A549 treated with AZD9567 at 1 μM for 4 hours (cell line): ENCODE data around the gene LIN37. TPM values are rescaled to one million over a fixed set of nuclear protein-coding genes. Genes with fewer than 3 reads are reported as not detected.

Source experiments
- total RNA-seq: library from RNA; stranded (reverse); fragments of 200-300 nt; extraction: Qiagen RNA extraction; gene quantifications from 5 replicates; pipeline ENCODE4 v1.2.3, GENCODE V29; 2022; ENCODE audit not compliant: insufficient read depth

The LIN37 gene, protein sequence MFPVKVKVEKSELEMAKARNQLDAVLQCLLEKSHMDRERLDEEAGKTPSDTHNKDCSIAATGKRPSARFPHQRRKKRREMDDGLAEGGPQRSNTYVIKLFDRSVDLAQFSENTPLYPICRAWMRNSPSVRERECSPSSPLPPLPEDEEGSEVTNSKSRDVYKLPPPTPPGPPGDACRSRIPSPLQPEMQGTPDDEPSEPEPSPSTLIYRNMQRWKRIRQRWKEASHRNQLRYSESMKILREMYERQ
- 22.9 to 57.3 TPM (median 27.5 TPM) in 5 replicates for total RNA-seq

GRCh38 chr19:35748106-35749020 is at the start of gene LIN37:
TSS of gene LIN37 (plus strand) at chr19:35748576. CDS start at chr19:35748725, 149 bp downstream.

GRCh38 chr19:35704218-35704617 is 44.2 kb upstream of the LIN37 start, which contains the start of gene ZBTB32:
TSS of gene ZBTB32 (plus strand) at chr19:35704558. CDS start at chr19:35714627, 10,069 bp downstream.

DNA sequence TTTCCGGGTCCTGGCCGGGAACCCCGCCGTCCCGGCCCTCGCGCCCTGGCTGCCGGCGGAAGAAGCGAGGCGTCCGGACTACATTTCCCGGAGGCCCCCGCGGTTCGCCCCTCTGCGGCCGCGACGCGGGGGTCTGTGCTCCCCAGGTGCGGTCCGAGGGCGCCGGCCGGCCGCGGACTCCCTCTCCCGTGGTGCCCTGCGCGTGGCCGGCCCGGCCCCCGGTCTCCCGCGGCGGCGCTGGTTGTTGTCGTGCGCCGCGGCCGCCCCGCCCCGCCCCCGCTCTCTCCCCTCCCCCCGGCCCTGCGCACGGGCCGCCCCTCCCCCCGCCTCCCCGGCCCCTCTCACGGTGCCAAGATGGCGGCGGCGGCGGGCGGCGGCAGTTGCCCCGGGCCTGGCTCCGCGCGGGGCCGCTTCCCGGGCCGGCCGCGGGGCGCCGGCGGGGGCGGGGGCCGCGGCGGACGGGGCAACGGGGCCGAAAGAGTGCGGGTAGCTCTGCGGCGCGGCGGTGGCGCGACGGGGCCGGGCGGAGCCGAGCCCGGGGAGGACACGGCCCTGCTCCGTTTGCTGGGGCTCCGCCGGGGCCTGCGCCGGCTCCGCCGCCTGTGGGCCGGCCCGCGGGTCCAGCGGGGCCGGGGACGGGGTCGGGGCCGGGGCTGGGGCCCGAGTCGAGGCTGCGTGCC is 30.6 kb upstream of the LIN37 start, which contains the start of gene KMT2B:
Gene KMT2B, plus strand, starts transcription at position 339 of the 680 bp plus-strand sequence. Its CDS starts 16 bp downstream, at position 355.

GRCh38 chr19:35742121-35742724 is 6.2 kb upstream of the LIN37 start, which contains the start of gene IGFLR1:
TSS of gene IGFLR1 (minus strand) at chr19:35742452. CDS start at chr19:35741180, 1,272 bp downstream.

GRCh38 chr19:35745328-35746086 is 2.9 kb upstream of the LIN37 start, which contains the start of the genes PSENEN and U2AF1L4:
TSS of gene PSENEN (plus strand) at chr19:35745651. CDS start at chr19:35745931, 280 bp downstream.
TSS of gene U2AF1L4 (minus strand) at chr19:35745418. CDS start at chr19:35745391, 27 bp downstream.

GRCh38 chr19:35756377-35757230 is 8.2 kb downstream of the LIN37 start, which contains the start of gene HSPB6:
TSS of gene HSPB6 (minus strand) at chr19:35757029. CDS start at chr19:35757008, 21 bp downstream.

DNA sequence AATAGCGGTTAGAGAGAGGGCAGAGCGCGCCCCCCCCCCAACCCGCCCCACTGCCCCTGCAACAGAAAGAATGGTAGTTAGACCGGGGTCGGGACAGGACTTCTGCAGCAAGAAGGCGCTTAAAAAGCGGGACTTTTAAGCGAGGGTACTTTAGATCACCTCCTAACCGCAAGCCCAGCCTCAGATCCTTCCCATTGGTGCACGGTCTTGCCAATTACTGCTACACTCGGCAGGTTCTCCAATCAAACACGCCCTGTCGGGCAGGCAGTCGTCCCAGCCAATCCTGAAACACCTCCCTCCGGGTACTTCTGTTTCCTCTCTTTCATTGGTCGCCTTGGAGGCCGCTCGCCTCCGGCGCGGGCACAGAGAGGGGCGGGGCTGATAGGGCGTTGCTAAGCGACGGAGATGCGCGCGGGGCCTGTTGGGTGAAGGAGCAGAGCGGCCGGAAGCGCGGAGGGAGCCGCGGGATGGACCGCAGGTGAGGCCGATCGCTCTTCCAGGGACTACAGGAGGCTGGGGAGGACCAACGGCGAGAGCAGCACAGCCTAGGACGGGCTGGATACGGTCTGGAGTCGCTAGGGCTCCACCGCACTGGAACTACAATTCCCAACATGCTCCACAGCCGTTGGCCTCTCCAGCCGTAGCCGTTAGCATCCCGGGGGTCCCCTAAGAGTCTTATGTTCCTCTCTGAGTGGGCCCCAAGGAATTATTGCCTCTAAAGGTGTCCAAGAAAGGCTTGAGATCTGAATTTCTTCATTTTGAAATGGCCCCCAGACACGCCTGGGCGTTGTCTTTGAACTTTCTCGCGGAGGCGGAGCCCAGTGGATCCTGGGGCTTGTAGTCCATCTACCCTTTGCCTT is 9.6 kb downstream of the LIN37 start, which contains the start of gene PROSER3:
Gene PROSER3, plus strand, starts transcription at position 428 of the 860 bp plus-strand sequence. Its CDS starts 40 bp downstream, at position 468.

GRCh38 chr19:35775298-35776101 is 27.1 kb downstream of the LIN37 start, which contains the start of gene ARHGAP33:
TSS of gene ARHGAP33 (plus strand) at chr19:35775564. CDS start at chr19:35775659, 95 bp downstream.

Other genes starting within 250 kb of the LIN37 start
- 32.2 to 38.6 TPM (median 34.4 TPM) in 5 replicates for gene DMKN, start 234.9 kb upstream of the LIN37 start, total RNA-seq
- gene SBSN, start 220.3 kb upstream of the LIN37 start, total RNA-seq = 1.9 to 3.2 TPM (median 2.6 TPM) in 5 replicates
- 0.10 to 0.15 TPM in 2 of 5 replicates, not detected in the others for gene GAPDHS, start 215.1 kb upstream of the LIN37 start, total RNA-seq
- gene TMEM147, start 202.9 kb upstream of the LIN37 start, total RNA-seq = 340 to 440 TPM (median 431 TPM) in 5 replicates
- gene ATP4A, start 184.9 kb upstream of the LIN37 start, total RNA-seq = 0.07 to 0.08 TPM in 2 of 5 replicates, not detected in the others
- gene PMIS2, start 162.4 kb upstream of the LIN37 start, total RNA-seq = not detected in 5 replicates
- gene HAUS5, start 135.8 kb upstream of the LIN37 start, total RNA-seq = 7.1 to 16.9 TPM (median 15.8 TPM) in 5 replicates
- 134 to 209 TPM (median 196 TPM) in 5 replicates for gene RBM42, start 119.5 kb upstream of the LIN37 start, total RNA-seq
- gene ETV2, start 106.8 kb upstream of the LIN37 start, total RNA-seq = 1.8 to 3.6 TPM (median 2.4 TPM) in 4 of 5 replicates, not detected in the other
- 1,345 to 2,265 TPM (median 1,386 TPM) in 5 replicates for gene COX6B1, start 100.3 kb upstream of the LIN37 start, total RNA-seq
- gene UPK1A, start 82.1 kb upstream of the LIN37 start, total RNA-seq = 0.75 to 1.1 TPM (median 0.86 TPM) in 4 of 5 replicates, not detected in the other
- not detected in 5 replicates for gene ZBTB32, start 44.0 kb upstream of the LIN37 start, total RNA-seq
- 56.0 to 66.5 TPM (median 61.9 TPM) in 5 replicates for gene KMT2B, start 30.6 kb upstream of the LIN37 start, total RNA-seq
- 12.6 to 17.0 TPM (median 12.9 TPM) in 5 replicates for gene IGFLR1, start 6.1 kb upstream of the LIN37 start, total RNA-seq
- gene U2AF1L4, start 3.2 kb upstream of the LIN37 start, total RNA-seq = 14.5 to 26.3 TPM (median 25.6 TPM) in 5 replicates
- gene PSENEN, start 2.9 kb upstream of the LIN37 start, total RNA-seq = 259 to 313 TPM (median 277 TPM) in 5 replicates
- gene HSPB6, start 8.5 kb downstream of the LIN37 start, total RNA-seq = 0.28 to 0.42 TPM (median 0.36 TPM) in 4 of 5 replicates, not detected in the other
- 23.3 to 34.4 TPM (median 28.2 TPM) in 5 replicates for gene PROSER3, start 9.6 kb downstream of the LIN37 start, total RNA-seq
- 5.6 to 17.7 TPM (median 8.4 TPM) in 5 replicates for gene ARHGAP33, start 27.0 kb downstream of the LIN37 start, total RNA-seq
- gene PRODH2, start 64.3 kb downstream of the LIN37 start, total RNA-seq = 0.22 to 0.40 TPM (median 0.32 TPM) in 4 of 5 replicates, not detected in the other
- 0.47 to 0.70 TPM (median 0.57 TPM) in 4 of 5 replicates, not detected in the other for gene NPHS1, start 103.9 kb downstream of the LIN37 start, total RNA-seq
- 0.39 to 0.61 TPM (median 0.49 TPM) in 4 of 5 replicates, not detected in the other for gene KIRREL2, start 108.3 kb downstream of the LIN37 start, total RNA-seq
- 58.7 to 97.2 TPM (median 91.0 TPM) in 5 replicates for gene APLP1, start 120.0 kb downstream of the LIN37 start, total RNA-seq
- gene NFKBID, start 152.0 kb downstream of the LIN37 start, total RNA-seq = 3.0 to 9.9 TPM (median 8.2 TPM) in 5 replicates
- gene HCST, start 154.0 kb downstream of the LIN37 start, total RNA-seq = 0.25 to 0.67 TPM (median 0.50 TPM) in 4 of 5 replicates, not detected in the other
- gene TYROBP, start 159.7 kb downstream of the LIN37 start, total RNA-seq = 0.17 TPM in 1 of 5 replicates, not detected in the others
- gene LRFN3, start 187.8 kb downstream of the LIN37 start, total RNA-seq = 14.2 to 23.4 TPM (median 21.3 TPM) in 5 replicates
- 25.6 to 52.9 TPM (median 51.2 TPM) in 5 replicates for gene SDHAF1, start 246.6 kb downstream of the LIN37 start, total RNA-seq